ENCODE measurements around the gene ACER2. TPM values are rescaled to one million over a fixed set of nuclear protein-coding genes. Genes with fewer than 3 reads are reported as not detected.
A peak's percentile ranks its signal among the peaks of the same experiment; 100 is the strongest.

ACER2 gene
- total RNA-seq, 1 experiment from 2014 or later, result 1.9 TPM

DNA sequence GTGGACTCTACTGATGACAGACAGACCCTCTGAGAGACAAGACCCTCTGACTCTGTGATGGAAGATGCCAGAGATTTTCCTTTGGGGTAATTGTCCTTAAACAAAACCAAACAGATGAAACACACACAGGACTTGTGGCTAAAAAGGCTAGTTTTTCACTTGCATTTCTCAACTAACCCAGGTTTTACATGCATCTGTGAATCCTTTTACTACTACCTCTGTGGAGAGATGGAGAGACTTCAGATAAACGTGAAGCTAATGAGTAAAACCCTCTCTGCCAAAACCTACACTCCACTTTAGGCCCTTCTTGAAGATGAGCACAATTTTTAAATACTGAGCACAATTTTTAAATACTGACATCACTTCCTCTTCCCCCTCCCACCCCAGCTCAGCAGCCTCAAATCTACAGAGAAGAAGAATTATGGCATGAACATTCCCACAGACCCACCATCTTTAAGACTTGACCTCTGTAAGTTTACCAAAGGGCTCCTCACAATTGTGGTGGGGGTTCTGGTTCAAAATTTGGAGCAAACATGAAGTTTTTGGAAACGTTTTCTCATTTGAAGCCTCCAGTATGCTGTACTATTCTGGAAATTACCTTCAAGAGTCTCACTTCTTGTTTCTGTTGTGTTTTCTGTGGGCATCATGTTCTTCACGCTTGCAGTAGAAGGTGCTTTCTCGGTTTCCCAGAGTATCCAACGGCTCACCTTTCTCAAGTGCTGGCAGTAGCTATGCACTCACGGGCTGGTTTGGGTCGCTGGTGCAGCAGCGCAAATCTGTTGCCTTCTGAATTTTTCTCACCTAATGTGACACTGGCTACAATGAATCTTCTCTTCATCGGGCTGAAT lies 42.7 kb downstream of the ACER2 start:
- no peak for DNase-seq (ENCODE audit: low spot score)

DNA sequence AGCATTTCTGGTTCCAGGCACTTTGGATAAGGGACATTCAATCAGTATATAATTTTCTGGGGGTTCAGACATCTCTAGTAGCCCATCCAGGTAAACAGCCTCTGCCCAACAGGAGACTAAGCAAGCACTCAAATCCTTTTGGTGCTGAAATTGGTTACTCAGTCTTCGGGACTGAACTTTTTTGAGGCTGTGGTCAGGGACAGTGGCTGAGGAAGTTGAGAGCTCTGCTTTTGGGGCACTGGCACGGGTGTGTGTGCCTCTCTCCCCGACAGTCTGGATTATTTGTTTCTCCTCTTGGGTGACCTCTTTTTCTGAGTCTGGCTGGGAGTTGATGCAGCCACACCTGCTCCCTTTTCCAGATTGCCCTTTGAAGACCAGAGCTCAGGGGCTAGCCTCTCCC lies 47.6 kb downstream of the ACER2 start:
- DNase-seq (ENCODE audit: low spot score), result no peak

DNA sequence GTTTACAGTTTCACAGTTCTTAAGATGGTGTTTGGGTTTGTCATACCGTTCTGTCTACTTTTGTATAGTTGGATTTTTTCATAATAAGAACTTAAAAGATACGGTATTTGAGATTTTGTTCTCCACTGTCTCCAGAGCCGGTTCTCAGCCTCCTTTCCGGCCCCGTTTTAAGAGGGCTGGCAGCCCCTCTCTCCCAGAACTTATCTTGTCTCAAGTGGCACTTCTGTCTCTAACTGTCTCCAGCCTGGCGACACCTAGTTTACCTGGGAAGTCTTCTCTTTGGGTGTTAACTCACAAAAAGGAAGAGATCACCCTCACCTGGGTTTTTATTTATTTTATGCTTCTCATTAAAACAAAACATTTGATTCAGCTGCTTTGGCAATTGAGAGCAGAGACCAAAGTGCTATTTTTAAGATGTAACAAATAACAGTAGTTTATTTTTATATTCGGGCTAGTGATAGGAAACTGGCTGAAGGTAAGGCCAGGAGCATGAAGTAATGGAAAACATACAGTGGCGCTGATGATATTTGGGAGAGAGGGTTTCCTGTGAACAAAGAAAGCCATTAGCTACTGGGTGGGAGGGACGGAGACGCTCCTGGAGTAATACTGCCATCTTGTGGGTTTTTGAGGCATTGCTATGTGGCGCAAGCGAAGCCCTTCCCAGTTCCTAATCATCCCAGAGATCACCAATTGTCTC lies 48.3 kb downstream of the ACER2 start:
- DNase-seq (ENCODE audit: low spot score), result peak; percentile 88

DNA sequence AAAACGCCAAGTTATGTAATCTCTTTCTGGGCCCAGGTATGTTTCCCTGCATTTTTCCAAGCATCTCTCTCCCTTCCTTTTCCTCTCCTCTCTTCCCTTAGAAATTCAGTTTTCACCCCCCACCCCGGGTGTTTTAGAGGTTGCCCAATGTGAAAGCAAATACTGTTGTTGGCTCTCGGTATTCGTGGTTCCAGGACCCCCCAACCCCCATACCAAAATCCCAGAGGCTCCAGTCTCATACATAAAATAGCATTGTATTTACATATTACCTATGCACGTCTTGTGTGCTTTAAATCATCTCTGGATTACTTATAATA lies 48.8 kb downstream of the ACER2 start:
- no peak for DNase-seq (ENCODE audit: low spot score)

DNA sequence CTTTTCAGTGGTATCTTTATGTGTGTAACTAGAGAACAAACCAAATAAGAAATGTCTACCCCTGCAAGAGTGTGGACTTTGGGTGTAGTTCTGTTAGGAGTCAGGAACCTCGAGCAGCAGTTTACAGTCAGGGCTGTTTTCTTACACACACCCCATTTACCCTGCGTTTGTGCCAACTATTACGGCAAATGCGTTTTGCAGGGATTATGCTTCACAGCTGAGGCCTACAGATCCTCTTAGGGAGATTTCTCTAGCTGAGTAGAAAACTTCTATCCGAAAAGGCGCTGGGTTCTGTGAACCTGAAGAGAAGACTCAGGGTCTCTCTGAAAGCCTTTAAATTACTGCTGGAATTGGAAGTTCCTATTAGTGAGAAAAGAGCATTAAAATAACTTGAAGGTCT lies 51.4 kb downstream of the ACER2 start:
- DNase-seq (ENCODE audit: low spot score), result no peak

DNA sequence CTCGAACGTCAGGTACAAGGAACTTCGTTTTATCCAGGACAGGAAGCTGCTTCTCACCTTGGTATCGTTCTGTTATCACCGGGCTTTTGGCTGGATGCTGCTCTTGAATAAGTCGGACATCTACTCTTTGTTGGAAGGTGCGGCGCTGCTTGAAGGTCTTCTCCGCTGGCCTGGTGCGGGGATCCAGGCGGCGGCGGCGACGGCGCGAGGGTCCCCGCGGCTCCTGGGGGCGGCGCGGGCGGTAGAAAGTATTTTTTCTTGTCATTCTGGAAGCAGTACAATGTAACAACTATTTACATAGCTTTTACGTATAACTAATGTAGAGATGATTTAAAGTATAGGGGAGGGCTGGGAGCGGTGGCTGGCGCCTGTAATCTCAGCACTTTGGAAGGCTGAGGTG lies 52.3 kb downstream of the ACER2 start:
- no peak for DNase-seq (ENCODE audit: low spot score)

DNA sequence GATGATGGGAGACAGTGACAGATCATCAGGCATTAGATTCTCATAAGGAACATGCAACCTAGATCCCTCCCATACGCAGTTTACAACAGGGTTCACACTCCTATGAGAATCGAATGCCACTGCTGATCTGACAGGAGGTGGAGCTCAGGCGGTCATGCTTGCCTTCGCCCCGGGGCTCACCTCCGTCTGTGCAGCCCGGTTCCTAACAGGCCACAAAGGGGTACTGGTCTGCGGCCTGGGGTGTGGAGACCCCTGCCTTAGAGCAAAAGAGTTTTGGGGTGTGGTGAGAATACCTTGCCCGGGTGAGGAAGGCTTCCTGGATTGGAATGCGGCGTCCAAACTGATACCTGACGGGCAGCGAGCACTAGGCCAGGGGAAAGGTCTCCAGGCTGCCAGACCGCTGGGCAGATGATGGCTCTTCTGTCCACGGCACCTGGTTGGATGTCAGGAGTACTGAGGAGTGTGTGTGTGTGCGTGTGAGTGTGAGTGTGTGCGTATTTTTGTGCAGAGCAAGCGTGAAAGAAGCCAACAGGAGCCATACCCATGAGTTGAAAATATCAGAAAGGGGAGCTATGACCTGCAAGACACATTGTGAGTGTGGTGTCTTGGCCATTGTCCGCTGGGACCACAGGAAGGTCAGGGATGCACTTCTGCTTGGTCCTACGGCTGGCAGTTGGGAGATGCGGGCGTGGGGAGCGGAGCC lies 55.4 kb downstream of the ACER2 start:
- no peak for DNase-seq (ENCODE audit: low spot score)

DNA sequence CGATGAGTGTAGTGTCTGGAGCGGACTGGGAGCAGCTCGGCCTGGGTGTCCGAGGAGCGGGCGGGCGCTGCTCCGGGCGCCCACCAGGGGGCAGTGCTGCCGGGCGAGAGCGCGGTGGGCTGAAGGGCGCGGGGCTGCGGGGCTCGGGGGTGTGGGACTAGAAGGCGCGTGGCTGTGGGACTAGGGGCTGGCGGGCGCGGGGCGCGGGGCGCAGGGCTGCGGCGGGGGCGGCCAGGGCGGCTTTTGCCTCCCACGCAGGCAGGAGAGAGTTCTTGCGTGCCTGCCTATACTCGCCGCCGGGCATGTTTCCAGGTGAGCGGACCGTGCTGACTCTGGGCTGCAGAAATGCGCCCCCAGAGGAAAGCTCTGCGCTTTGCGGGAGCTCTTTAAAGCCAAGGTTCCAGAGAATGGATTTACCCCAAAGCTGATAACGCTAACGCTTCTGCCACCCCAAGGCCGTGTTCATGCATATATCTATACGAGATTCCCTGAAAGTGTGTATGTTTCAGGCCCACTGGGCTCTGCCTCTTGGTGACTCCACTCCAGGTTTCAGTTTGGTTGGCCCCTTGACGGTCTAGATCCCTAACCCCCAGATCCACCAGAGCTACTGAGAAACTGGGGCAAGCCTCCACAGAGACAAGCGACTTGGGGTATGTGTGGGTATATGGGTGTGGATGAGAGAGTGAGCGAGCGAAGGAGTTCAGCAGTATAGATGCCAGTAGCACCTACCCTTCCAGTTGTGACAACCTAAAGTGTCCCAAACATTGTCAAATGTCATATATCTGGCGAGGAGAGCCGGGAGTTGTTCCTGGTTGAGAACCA lies 56.2 kb downstream of the ACER2 start:
- peak; percentile 84 for DNase-seq (ENCODE audit: low spot score)

DNA sequence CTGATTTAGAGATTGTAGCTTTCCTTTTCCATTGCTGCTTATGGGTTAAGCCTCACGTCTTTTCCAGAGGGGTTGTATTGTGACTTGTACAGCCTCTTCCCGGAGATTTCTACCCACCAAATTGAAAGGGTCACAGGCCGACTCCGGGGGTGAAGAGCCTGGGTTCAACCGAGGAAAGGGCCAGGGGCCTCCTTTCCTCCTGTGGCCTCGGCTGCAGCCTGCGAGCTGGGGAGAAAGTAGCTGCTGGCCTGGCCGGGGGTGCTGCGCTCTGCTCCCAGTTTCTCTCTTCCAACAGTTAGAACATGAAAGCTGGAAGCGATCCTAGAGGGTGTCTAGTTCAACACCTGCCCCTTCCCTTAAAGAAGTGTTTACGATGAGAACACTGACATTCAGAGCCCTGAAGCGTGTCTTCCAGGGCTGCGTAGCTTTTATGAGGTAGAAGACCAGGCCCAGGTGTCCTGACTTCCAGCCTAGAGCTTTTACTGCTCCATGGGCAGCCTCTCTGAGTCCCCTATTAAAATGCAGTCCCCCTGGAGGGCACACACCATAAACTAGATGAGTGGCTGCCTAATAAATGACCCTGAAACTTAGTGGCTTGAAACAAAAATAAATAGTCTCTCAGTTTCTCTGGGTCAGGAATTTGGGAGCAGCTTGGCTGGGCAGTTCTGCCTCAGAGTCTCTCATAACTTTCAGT lies 56.9 kb downstream of the ACER2 start:
- DNase-seq (ENCODE audit: low spot score), result no peak

DNA sequence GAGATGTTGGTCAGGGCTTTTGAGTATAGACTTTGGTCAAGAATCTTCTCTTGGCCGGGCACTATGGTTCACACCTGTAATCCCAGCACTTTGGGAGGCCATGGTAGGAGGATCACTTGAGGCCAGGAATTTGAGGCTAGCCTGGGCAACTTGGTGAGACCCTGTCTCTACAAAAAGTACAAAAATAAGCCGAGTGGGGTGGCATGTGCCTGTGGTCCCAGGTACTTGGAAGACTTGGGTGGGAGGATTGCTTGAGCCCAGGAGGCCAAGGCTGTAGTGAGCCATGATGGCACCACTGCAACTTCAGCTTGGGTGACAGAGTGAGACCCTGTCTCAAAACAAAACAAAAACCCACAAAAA lies 57.5 kb downstream of the ACER2 start:
- DNase-seq (ENCODE audit: low spot score), result no peak

DNA sequence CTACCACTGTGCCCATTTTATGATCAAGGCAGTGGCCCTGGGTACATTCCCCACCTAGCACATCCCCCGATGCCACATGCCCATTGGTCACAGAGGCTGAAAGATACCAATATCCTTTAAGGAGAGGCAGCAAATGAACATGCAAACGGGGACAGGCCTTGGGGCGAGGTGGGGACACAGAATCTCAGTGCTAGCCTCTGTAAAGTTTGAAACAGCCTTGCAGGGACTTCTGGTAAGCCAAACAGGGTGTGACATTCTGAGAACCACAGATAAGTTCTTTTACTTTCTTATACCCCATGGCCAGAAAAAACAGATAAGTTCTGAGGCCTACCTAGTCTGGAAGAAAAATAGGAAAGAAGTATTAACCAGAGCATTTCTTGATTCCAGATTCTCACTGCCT lies 60.5 kb downstream of the ACER2 start:
- no peak for DNase-seq (ENCODE audit: low spot score)

DNA sequence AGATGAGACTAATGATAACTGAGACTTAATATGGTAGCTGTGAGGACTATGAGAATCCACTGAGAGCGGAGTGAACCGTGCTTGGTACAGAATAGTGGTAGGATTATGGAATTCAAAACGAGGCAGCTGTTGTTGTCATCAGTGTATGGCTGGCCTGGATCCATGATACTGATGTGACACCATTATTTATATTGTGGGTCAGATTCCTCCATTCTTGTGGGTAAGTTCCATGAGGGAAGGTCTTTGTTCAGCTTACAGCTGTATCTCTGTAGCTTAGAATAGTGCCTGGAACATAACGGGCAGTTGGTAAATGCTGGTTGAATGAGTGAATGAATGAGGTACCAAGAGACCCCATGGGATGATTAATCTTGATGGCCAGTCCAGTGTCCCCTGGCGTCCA lies 61.8 kb downstream of the ACER2 start:
- DNase-seq (ENCODE audit: low spot score), result no peak

DNA sequence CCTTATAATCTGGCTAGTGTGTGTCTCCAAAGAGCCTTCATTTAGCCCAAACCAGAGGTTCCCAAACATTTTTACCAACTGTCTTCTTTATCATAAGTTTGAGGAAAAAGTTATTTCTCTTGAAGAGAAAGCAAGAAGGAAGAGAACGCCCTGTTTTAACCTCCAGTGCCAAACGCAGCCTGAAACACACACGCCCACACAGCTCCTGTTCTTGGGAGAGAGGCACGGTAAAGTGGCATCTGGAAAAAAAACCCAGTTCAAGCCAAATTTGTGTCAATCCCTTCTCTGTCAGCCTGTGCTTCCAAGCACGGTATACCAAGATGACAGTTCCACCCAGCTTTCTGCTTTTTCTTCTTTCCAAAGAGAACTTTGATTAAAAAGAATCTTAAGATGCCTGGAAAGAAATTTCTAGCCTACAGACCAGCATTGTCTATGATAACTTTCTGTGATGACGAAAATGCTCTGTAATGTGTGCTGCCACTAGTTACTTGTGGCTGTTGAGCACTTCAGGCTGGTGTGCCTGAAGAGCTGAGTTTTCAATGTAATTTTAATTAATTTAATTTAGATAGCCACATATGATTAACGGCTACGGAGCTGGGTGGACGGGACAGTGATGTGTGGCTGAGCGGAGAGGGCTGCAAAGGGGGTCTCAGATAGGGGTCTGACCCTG lies 62.3 kb downstream of the ACER2 start:
- no peak for DNase-seq (ENCODE audit: low spot score)

DNA sequence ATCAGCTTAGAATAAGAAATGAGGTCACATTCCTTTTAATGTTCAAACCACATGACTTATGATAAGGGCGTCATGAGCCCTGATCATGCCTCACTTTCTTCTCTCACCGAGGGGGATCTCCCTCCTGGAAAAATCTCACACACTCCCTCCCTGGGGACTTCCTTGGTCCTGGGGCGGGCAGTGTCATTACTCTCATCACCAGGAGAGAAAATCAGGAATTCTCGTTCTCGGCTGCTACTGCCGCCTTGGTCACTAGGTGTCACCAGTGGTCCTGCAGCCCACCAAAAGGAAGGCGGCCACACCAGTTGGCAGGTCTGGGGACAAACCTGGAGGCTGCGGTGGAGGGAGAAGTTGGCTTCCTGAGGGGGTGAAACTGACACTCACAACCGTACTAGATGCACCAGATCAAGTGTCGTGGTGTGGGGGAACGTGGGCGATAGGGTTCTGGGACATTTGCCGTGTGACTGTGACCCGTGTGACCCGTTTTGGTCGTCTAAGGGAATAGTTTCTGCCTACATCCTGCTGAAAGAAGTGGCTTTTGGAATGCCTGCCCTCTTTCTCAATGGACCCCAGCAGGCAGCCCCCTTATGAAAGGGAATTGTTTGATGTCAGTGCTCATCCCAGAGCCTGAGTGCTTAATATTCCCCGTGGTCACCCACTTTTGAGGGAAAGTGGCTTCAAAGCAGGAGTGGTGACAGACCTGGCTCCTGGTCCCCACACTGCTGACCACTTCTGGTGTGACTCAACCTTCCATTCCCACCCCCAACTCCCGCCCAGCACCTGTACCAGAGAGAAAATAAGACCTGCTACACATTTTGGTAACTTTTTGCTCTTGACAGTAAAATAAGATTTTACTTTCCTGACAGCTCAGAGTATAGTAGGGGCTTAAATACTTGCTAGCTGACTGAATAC lies 63.2 kb downstream of the ACER2 start:
- peak; percentile 72 for DNase-seq (ENCODE audit: low spot score)

DNA sequence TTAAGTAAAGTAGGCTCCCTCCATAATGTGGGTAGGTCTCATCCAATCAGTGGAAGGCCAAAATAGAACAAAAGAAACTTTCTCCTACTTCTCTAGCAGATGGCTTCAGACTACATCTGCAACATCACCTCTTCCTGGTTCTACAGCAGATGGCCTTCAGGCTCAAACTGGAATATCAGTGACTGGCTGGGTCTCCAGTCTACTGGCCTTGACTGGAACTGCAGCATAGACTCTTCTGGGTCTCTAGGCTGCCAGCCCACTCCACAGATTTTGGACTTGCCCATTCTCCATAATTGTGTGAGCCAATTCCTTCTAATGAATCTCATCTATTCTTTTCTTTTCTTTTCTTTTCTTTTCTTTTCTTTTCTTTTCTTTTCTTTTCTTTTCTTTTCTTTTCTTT lies 64.8 kb downstream of the ACER2 start:
- DNase-seq (ENCODE audit: low spot score), result no peak

DNA sequence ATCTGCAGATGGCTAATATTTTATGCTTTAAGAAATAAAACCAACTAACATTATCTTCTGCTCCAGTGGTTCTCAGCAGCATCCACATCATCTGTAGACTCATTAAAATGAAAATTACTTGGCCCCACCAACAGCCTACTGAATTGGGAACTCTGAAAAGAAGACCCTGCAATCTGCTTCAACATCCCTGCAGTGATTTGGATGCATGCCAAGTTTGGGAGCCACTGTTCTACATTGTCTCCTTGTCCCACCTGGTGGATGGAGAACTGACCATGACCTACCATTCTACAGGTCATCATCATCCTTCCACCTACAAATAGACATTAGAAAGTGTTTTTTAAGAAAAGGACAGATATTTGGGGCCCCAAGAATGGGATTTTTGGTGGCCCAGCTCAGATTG lies 71.1 kb downstream of the ACER2 start:
- DNase-seq (ENCODE audit: low spot score), result no peak

DNA sequence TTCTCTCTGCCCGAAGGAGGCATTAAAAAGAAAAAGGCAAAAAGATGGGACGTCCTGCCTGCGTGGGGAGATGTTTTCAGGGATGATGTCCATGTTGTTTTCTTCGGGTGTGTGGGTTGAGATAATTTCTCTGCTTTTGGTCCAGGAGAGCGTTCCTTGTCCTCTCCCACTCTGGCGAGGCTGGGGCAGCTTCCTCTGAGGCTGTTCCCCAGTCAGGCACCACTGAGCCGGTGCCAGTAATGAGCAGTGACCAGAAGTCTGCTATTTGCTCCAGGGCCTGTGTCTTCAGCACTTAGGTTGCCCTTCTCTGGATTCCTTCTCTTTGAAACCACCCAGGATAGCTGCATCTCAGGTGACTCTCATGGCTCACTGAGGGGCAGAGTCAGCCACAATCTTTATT lies 71.5 kb downstream of the ACER2 start:
- no peak for DNase-seq (ENCODE audit: low spot score)

DNA sequence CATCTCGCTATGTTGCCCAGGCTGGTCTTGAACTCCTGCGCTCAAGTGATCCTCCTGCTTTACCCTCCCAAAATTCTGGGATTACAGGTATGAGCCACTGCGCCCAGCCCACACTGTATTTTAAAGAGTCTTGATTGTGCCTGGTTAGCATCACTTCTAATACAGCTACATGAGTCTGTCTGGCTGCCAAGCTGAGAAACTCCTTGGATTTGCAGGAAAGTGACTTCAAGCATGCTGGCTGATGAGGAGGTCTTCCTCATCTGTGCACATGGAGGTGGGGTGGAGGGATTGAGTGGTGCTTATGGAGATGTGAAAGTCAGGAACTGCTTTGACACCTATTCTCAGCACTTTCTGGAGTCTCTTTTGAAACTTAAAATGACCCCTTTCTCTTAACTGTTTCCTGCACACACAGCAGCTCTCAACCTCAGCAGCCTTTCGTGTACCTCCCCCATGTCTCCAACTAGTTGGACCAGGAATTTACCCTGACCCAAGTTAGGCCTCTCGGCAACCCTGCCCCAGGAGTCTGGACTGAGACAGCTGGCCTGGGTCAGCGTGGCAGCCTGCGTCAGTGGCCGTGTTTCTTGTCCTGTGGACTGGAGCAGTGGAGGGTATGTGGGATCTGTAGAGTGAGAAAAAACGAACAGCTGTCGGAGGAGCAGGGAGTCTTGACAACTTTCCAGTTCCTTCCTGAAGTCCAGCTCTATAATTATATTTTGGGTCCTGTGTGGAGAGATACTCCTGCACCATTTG lies 72.5 kb downstream of the ACER2 start:
- no peak for DNase-seq (ENCODE audit: low spot score)

DNA sequence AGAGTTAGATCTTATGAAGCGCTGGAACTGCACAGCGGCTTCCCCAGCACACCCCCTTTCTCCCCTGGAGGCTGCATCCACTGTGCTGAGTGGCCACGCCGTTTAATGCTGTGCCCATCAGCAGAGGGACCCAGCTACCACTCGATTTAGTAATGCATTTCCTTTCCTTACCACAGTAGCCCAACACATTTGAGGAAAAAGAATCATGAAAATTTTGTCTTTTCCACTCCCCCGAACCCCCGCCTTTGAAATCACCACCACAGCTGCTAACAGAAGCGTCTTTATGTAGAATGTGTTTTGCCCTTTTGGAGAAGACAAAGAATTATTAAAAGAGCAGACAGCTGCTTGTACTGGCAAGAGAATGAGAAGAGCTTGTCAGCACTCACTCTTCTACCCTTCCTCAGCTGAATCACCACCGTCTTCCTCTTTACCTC lies 73.2 kb downstream of the ACER2 start:
- DNase-seq (ENCODE audit: low spot score), result no peak

Measured in HT-29 (cell line).